ENCODE measurements around the gene RCSD1. TPM values are rescaled to one million over a fixed set of nuclear protein-coding genes. Genes with fewer than 3 reads are reported as not detected.

Gene RCSD1
- total and polyA plus RNA-seq, 2 of the 4 experiments (the other 2 are of a cell fraction) = 0.03 TPM; not detected in 1

DNA sequence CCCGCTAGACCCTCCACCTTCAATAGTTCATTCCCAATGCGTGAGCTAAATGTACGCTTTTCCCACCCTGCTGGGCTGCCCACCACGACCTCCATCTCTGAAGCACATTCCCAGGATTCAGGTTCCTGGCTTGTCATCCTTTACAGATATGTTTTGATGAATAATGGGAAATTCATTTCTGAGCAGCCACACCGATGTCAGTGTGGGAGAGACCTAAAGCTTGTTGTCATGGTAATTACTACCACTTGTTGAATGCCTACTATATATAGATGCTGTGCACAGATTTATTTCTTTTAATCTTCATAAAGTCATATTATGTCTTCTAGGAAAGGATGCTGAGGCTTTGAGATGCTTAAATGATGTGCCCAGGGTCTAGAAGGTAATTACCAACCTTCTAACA, 8.0 kb downstream of the RCSD1 start:
- no peak overlapping the region for H4K91ac ChIP-seq (ENCODE audit: insufficient read depth, low read depth, low read length)
- no peaks in the 10 kb centered on the region for H3K9me3 ChIP-seq (ENCODE audit: control insufficient read depth, insufficient read depth, low read length)
- CTCF ChIA-PET = interaction anchor here (1.0 kb wide), 1 partner anchor 50 kb away, joined by 3 read pairs; no protein-coding TSS in a partner anchor
- H3K36me3 ChIP-seq (ENCODE audit: control insufficient read depth, insufficient read depth, low read length) = no peaks in the 10 kb centered on the region
- no peak overlapping the region for H3K56ac ChIP-seq (ENCODE audit: extremely low read depth, insufficient read depth, low read length)
- no peak overlapping the region for H3K18ac ChIP-seq (ENCODE audit: low read depth, low read length)
- no peak overlapping the region for H2BK20ac ChIP-seq (ENCODE audit: low read depth, low read length)
- WGBS, 2 experiments (ENCODE audit: extremely low coverage in 2 of 2, insufficient read length in 1 of 2) = 100% methylated on average over 1 of the region's 5 CpGs; no CpG with 5 or more reads in 1 of the 2 experiments
- no peak for ATAC-seq (ENCODE audit: low read depth)
- DNase-seq = no peak
- H4K20me1 ChIP-seq (ENCODE audit: insufficient read depth, low read length) = no peaks in the 10 kb centered on the region
- H4K8ac ChIP-seq (ENCODE audit: low read depth in 2 of 2, low read length in 2 of 2) = no peak overlapping the region
- H3K9ac ChIP-seq (ENCODE audit: low read depth, low read length) = no peak overlapping the region
- H3K4ac ChIP-seq (ENCODE audit: low read depth, low read length) = no peak overlapping the region
- no peaks in the 10 kb centered on the region for H3K79me1 ChIP-seq (ENCODE audit: low read depth in 1 of 2, low read length in 2 of 2)
- in situ Hi-C loops (cut with MboI; ENCODE audit: low sequenced_read_pairs) (no loop called here), intact Hi-C loops (cut with micrococcal nuclease) (no loop called here), dilution Hi-C loops (cut with HindIII; ENCODE audit: low sequenced_read_pairs, unreplicated experiment) (no loop called here)
- no peak overlapping the region for H2BK5ac ChIP-seq (ENCODE audit: low read depth, low read length, poor library complexity, severe bottlenecking)
- H2AFZ ChIP-seq (replicated peaks; ENCODE audit: low read length, poor library complexity) = no peak overlapping the region
- no peak overlapping the region for H2AK5ac ChIP-seq (ENCODE audit: low read depth, low read length)
- no peak overlapping the region for H4K5ac ChIP-seq (ENCODE audit: low read depth, low read length)
- H3K4me3 ChIP-seq (ENCODE audit: insufficient read depth, low read depth, low read length) = no peak overlapping the region
- H3K9me1 ChIP-seq (ENCODE audit: insufficient read depth, low read length) = no peaks in the 10 kb centered on the region
- H3K23ac ChIP-seq (ENCODE audit: low read depth, low read length) = no peak overlapping the region
- POLR2A ChIA-PET (ENCODE audit: unreplicated experiment) = no interaction called here
- H2BK15ac ChIP-seq (ENCODE audit: low read depth, low read length) = no peak overlapping the region
- H3K4me2 ChIP-seq (ENCODE audit: low read depth, low read length) = no peak overlapping the region
- H2AK9ac ChIP-seq (replicated peaks; ENCODE audit: low read depth, low read length, poor library complexity) = no peak overlapping the region
- no peak overlapping the region for H3K27ac ChIP-seq (ENCODE audit: insufficient read depth, low read length)
- no peaks in the 10 kb centered on the region for H3K4me1 ChIP-seq (ENCODE audit: control insufficient read depth, insufficient read depth, low read length)
- TF ChIP-seq MXI1 (IDR thresholded peaks at IDR 0.05; ENCODE audit: borderline replicate concordance, low read depth, low read length) = no peak
- no peak for TF ChIP-seq CEBPB (IDR thresholded peaks at IDR 0.05; ENCODE audit: low read depth, low read length)
- no peak for TF ChIP-seq MAZ (IDR thresholded peaks at IDR 0.05; ENCODE audit: borderline replicate concordance, low read depth, low read length)
- TF ChIP-seq MAFK (IDR thresholded peaks at IDR 0.05; ENCODE audit: low read depth, low read length) = no peak
- no peak for TF ChIP-seq BHLHE40 (IDR thresholded peaks at IDR 0.05; ENCODE audit: low read depth, low read length)
- TF ChIP-seq, protein P1, sequence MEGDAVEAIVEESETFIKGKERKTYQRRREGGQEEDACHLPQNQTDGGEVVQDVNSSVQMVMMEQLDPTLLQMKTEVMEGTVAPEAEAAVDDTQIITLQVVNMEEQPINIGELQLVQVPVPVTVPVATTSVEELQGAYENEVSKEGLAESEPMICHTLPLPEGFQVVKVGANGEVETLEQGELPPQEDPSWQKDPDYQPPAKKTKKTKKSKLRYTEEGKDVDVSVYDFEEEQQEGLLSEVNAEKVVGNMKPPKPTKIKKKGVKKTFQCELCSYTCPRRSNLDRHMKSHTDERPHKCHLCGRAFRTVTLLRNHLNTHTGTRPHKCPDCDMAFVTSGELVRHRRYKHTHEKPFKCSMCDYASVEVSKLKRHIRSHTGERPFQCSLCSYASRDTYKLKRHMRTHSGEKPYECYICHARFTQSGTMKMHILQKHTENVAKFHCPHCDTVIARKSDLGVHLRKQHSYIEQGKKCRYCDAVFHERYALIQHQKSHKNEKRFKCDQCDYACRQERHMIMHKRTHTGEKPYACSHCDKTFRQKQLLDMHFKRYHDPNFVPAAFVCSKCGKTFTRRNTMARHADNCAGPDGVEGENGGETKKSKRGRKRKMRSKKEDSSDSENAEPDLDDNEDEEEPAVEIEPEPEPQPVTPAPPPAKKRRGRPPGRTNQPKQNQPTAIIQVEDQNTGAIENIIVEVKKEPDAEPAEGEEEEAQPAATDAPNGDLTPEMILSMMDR (conservative IDR thresholded peaks at IDR 0.05; ENCODE audit: low read depth, low read length) = no peak
- TF ChIP-seq SMC3 (IDR thresholded peaks at IDR 0.05; ENCODE audit: low read depth, low read length) = no peak
- no peak for TF ChIP-seq NFE2L2 (IDR thresholded peaks at IDR 0.05; ENCODE audit: low read depth, low read length)
- no peak for TF ChIP-seq RAD21 (IDR thresholded peaks at IDR 0.05; ENCODE audit: low read length)
- no peak for TF ChIP-seq RFX5 (IDR thresholded peaks at IDR 0.05; ENCODE audit: low read depth, low read length)
- TF ChIP-seq, protein P2, sequence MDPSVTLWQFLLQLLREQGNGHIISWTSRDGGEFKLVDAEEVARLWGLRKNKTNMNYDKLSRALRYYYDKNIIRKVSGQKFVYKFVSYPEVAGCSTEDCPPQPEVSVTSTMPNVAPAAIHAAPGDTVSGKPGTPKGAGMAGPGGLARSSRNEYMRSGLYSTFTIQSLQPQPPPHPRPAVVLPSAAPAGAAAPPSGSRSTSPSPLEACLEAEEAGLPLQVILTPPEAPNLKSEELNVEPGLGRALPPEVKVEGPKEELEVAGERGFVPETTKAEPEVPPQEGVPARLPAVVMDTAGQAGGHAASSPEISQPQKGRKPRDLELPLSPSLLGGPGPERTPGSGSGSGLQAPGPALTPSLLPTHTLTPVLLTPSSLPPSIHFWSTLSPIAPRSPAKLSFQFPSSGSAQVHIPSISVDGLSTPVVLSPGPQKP (IDR thresholded peaks at IDR 0.05; ENCODE audit: borderline replicate concordance, low read depth, low read length) = no peak
- TF ChIP-seq FOS (IDR thresholded peaks at IDR 0.05; ENCODE audit: low read depth, low read length) = no peak
- TF ChIP-seq CHD1 (IDR thresholded peaks at IDR 0.05; ENCODE audit: low read depth, low read length) = no peak
- TF ChIP-seq POLR2A (IDR thresholded peaks at IDR 0.05; ENCODE audit: low read depth, low read length) = no peak
- TF ChIP-seq, protein P3, sequence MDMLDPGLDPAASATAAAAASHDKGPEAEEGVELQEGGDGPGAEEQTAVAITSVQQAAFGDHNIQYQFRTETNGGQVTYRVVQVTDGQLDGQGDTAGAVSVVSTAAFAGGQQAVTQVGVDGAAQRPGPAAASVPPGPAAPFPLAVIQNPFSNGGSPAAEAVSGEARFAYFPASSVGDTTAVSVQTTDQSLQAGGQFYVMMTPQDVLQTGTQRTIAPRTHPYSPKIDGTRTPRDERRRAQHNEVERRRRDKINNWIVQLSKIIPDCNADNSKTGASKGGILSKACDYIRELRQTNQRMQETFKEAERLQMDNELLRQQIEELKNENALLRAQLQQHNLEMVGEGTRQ (IDR thresholded peaks at IDR 0.05; ENCODE audit: low read depth, low read length) = no peak
- no peak for TF ChIP-seq RCOR1 (IDR thresholded peaks at IDR 0.05; ENCODE audit: insufficient replicate concordance, low read length)
- no TSS peak for BruUV-seq (replicated peaks)
- H3K27me3 ChIP-seq (ENCODE audit: control insufficient read depth, insufficient read depth, low read length) = peaks cover 41% of the 10 kb centered on the region
- H2BK120ac ChIP-seq (ENCODE audit: low read depth, low read length) = no peak overlapping the region
- H3K14ac ChIP-seq (replicated peaks; ENCODE audit: low read depth, low read length) = no peak overlapping the region

Data from IMR-90 (cell line).